RWPE2 (cell line): ENCODE data around the gene CHPF2.
A peak's percentile ranks its signal among the peaks of the same experiment; 100 is the strongest.

Experiments used
- ATAC-seq: fragments of 200-7000 bp; cut with Tn5 transposase; 3 replicates; pipeline ENCODE4 v1.9.1; 2021; ENCODE audit warnings: low read depth
- DNase-seq: peaks from one replicate; pipeline ENCODE4 v3.0.0-alpha.2; 2020; ENCODE audit warnings: low spot score
- H3K27ac ChIP-seq: fragments of 450-650 bp; 2 replicates; pipeline ENCODE4 v1.5.1; 2017; ENCODE audit warnings: mild to moderate bottlenecking; ENCODE audit not compliant: poor library complexity, severe bottlenecking
- H3K27me3 ChIP-seq: fragments of 250-450 bp; sonication (Bioruptor Pico); 2 replicates; pipeline ENCODE4 v1.5.1; 2021; ENCODE audit warnings: mild to moderate bottlenecking, moderate library complexity; ENCODE audit not compliant: insufficient read depth, poor library complexity, severe bottlenecking
- H3K36me3 ChIP-seq: fragments of 250-450 bp; sonication (Bioruptor Pico); 2 replicates; pipeline ENCODE4 v1.5.1; 2020; ENCODE audit warnings: low read depth, mild to moderate bottlenecking, moderate library complexity
- H3K4me1 ChIP-seq: fragments of 250-450 bp; sonication (Bioruptor Pico); 2 replicates; pipeline ENCODE4 v1.5.1; 2021; ENCODE audit warnings: mild to moderate bottlenecking, moderate library complexity; ENCODE audit not compliant: insufficient read depth, poor library complexity, severe bottlenecking
- H3K4me3 ChIP-seq: fragments of 250-450 bp; sonication (Bioruptor Pico); 2 replicates; pipeline ENCODE4 v1.5.1; 2021; ENCODE audit warnings: mild to moderate bottlenecking, moderate library complexity; ENCODE audit not compliant: severe bottlenecking
- H3K9me3 ChIP-seq: fragments of 250-450 bp; sonication (Bioruptor Pico); 2 replicates; pipeline ENCODE4 v1.5.1; 2021; ENCODE audit warnings: mild to moderate bottlenecking, moderate library complexity; ENCODE audit not compliant: severe bottlenecking
- TF ChIP-seq, protein P1 (sequence below): fragments of 450-650 bp; IDR thresholded peaks from one replicate; pipeline ENCODE4 v1.5.1; 2017; ENCODE audit warnings: mild to moderate bottlenecking, moderate library complexity; ENCODE audit not compliant: poor library complexity, severe bottlenecking

The CHPF2 gene

DNA sequence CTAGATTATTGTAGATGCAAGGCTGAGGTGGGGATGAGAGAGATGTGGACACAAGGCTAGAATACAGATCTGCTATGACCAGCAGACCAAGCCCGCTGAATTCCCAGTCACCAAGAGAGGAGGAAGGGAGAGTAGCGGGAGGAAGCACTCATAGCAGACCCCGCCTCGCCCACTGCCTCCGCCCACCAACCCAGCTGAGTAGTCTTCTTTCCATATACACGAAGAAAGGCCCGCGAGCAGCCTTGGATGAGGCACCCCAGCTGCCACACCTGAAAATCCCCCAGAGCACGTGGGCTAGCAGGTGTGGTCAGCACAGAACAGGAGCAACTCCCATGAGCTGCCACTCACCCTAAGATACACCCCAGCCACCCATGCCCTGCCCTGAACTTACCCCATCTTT lies 14.1 kb upstream of the CHPF2 start:
- Histone ChIP-seq H3K4me1 (no peaks in the 10 kb centered on the region), H3K36me3 (peaks cover 96% of the 10 kb centered on the region), H3K27ac (no peak overlapping the region), H3K9me3 (no peaks in the 10 kb centered on the region), H3K4me3 (no peak overlapping the region), H3K27me3 (no peaks in the 10 kb centered on the region)
- TF ChIP-seq, protein P1, sequence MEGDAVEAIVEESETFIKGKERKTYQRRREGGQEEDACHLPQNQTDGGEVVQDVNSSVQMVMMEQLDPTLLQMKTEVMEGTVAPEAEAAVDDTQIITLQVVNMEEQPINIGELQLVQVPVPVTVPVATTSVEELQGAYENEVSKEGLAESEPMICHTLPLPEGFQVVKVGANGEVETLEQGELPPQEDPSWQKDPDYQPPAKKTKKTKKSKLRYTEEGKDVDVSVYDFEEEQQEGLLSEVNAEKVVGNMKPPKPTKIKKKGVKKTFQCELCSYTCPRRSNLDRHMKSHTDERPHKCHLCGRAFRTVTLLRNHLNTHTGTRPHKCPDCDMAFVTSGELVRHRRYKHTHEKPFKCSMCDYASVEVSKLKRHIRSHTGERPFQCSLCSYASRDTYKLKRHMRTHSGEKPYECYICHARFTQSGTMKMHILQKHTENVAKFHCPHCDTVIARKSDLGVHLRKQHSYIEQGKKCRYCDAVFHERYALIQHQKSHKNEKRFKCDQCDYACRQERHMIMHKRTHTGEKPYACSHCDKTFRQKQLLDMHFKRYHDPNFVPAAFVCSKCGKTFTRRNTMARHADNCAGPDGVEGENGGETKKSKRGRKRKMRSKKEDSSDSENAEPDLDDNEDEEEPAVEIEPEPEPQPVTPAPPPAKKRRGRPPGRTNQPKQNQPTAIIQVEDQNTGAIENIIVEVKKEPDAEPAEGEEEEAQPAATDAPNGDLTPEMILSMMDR, result no peak
- no peak for ATAC-seq
- no peak for DNase-seq

DNA sequence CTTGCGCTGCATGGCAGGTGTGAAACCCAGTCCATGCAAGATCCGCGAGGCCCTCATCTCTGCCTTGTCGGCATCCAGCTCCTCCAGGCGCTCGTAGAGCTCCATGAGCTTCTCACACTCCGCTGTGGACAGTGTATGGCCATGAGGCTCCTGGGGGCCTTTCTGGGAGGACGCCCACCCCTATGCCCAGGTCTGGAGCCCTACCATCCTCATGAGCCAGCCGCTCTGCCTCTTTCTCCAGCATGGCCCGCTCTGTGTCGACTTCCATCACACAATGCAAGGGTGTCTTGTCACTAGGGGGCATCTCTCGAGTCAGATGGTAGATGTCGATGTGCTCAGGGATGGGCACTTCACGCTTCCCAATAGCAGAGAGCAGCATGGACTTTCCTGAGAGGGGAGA lies 8.6 kb upstream of the CHPF2 start:
- TF ChIP-seq, protein P1, result no peak
- no peak for DNase-seq
- H3K4me3 ChIP-seq, result no peak overlapping the region
- H3K27me3 ChIP-seq, result no peaks in the 10 kb centered on the region
- H3K9me3 ChIP-seq, result no peaks in the 10 kb centered on the region
- ATAC-seq, result no peak
- peaks cover 71% of the 10 kb centered on the region for H3K36me3 ChIP-seq
- H3K4me1 ChIP-seq, result peaks cover 7% of the 10 kb centered on the region
- no peak overlapping the region for H3K27ac ChIP-seq

DNA sequence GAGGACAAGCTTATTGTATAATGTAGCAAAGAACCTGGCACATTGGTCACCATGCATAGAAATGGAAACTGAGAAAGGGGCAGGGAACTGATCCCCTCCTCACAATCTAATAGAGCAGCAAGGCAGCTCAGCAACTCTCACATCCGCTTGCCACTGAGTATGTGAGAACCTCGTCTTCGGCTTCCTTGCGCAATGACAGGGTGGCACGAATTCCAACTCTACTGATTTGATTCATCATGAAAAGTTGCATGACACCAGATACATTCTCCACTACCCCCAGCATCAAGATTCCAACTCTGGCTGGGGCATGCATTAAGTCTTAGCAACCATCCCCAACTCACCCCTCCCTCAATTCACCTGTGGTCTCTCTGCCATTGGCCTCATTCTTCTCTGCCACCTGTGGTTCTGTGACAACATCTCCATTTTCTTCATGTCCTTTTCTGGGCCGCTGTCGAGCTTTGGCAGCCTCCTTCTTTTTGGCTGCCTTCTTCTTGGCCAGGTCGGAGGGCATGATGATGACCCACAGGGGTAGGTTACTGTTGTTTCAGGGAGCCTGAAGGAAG lies 6.3 kb upstream of the CHPF2 start:
- H3K27ac ChIP-seq, result no peak overlapping the region

DNA sequence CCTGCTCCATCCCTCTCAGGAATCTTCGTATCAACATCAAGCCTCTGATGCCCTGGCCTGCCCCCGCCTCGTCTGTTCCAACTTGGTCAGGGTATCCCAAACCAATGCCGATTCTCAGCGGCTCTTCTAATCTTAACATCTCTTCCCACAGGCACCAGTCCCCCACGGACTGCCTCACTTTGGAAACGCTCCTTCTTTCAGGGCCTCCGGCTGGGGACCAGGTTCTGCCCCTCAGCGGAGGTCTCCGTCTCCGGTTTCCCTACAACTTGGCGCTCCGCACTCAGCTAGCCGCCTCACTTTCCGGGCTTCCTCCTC lies 5.8 kb upstream of the CHPF2 start:
- Histone ChIP-seq H3K27me3 (no peaks in the 10 kb centered on the region), H3K4me3 (peak overlapping the region; percentile 62), H3K27ac (no peak overlapping the region), H3K4me1 (peaks cover 7% of the 10 kb centered on the region), H3K9me3 (no peaks in the 10 kb centered on the region), H3K36me3 (peaks cover 45% of the 10 kb centered on the region)
- TF ChIP-seq, protein P1, result no peak
- DNase-seq (no peak), ATAC-seq (peak; percentile 9; the same call in 2 of the 3 replicates)

More for the DNA sequence above, 6.3 kb upstream of the CHPF2 start:
- peaks cover 50% of the 10 kb centered on the region for H3K36me3 ChIP-seq
- no peak for ATAC-seq
- peak overlapping the region; percentile 62 for H3K4me3 ChIP-seq
- DNase-seq, result no peak
- H3K27me3 ChIP-seq, result no peaks in the 10 kb centered on the region
- no peaks in the 10 kb centered on the region for H3K9me3 ChIP-seq
- TF ChIP-seq, protein P1, result no peak
- H3K4me1 ChIP-seq, result peaks cover 7% of the 10 kb centered on the region

DNA sequence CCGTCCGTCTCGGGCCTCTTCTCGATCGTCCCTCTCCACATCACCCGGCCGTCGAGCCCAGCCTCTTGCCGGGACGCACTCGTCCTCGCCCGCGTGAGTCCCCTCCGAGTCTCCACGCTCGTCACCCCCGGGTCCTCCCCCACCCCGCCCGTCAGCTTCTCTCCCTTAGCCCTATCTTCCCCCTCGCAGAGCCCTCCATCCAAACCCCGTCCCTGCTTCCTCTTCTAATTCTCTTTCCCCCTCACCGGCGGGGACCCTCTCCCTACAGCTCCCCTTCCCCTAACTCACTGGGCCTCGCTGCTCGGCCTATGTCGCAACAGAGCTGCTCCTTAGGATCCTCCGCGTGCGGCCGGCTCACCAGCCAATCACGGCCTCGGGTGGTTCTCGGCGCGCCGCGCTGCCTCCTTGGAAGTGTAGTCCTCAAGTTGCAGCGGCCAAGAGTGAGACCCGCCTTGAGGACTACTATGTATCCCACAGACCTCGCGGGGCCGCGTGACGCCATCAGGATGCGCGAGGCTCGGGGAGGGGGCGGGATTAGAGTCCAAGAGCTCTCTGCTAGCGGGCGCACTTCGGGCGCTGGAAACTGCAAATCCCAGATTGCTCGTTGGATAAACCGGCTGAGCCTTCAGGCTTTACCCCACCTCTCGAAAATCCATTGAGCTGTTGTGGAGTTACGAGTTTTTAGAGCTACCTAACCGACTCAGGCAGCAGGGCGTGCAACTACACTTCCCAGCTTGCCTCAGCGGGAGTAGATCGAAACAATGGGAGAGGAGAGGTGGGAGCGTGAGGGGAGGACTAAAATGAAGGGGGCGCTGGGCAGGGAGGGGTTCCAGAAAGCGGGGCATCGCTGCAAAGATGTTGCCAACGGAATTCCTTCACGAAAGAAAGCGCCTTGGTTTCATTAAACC lies 5.2 kb upstream of the CHPF2 start, which contains the start of gene ABCF2:
TSS of gene ABCF2 (minus strand) at position 331 of the 908 bp plus-strand sequence. CDS start 747 bp downstream, outside the sequence.
- ATAC-seq, result peak; percentile 98
- peak within 1 kb of the TSS; percentile 41 for H3K27ac ChIP-seq
- TF ChIP-seq, protein P1, result no peak

More for the DNA sequence above, 5.2 kb upstream of the CHPF2 start, which contains the start of gene ABCF2:
- no peaks in the 10 kb centered on the region for H3K27me3 ChIP-seq
- H3K4me1 ChIP-seq, result peaks cover 7% of the 10 kb centered on the region
- peaks cover 39% of the 10 kb centered on the region for H3K36me3 ChIP-seq
- H3K9me3 ChIP-seq, result no peaks in the 10 kb centered on the region
- peak; percentile 98 for DNase-seq
- H3K4me3 ChIP-seq, result peak within 1 kb of the TSS; percentile 62
